K562 (cell line): ENCODE measurements around the gene RO60. TPM values are rescaled to one million over a fixed set of nuclear protein-coding genes. Genes with fewer than 3 reads are reported as not detected.

Experiments
- E2F4 ChIP-seq: sonication (generic); formaldehyde crosslinking; IDR thresholded peaks from 2 replicates; pipeline ENCODE4 v1.8.0; 2022; ENCODE audit warnings: mild to moderate bottlenecking, low read depth, missing genetic modification reagents
- ELK3 ChIP-seq: fragments of 450-650 bp; formaldehyde crosslinking; IDR thresholded peaks from 2 replicates; pipeline ENCODE4 v1.4.0; 2020; ENCODE audit warnings: mild to moderate bottlenecking
- FOXK2 ChIP-seq, 2 experiments: fragments of 450-650 bp; IDR thresholded peaks in 1 of 2; conservative IDR thresholded peaks in 1 of 2; 2 replicates each; pipeline ENCODE4 v1.6.1; 2016; ENCODE audit warnings: low read depth in 2 of 2, mild to moderate bottlenecking in 1 of 2
- KDM2B ChIP-seq: fragments of 250-450 bp; sonication (Bioruptor Pico); IDR thresholded peaks from 2 replicates; pipeline ENCODE4 v1.8.0; 2021; ENCODE audit warnings: mild to moderate bottlenecking, moderate library complexity
- LEF1 ChIP-seq: fragments of 450-650 bp; IDR thresholded peaks from 2 replicates; pipeline ENCODE4 v1.6.1; 2016; ENCODE audit warnings: mild to moderate bottlenecking
- MNT ChIP-seq, 2 experiments: fragments of 450-650 bp; conservative IDR thresholded peaks; 2 replicates each; pipeline ENCODE4 v1.6.1; 2017; ENCODE audit warnings: mild to moderate bottlenecking in 2 of 2, moderate library complexity in 2 of 2
- NFRKB ChIP-seq: fragments of 450-650 bp; IDR thresholded peaks from 2 replicates; pipeline ENCODE4 v1.6.1; 2016; ENCODE audit warnings: low read depth
- NFYB ChIP-seq: IDR thresholded peaks from 2 replicates; pipeline ENCODE4 v1.6.1; 2011; ENCODE audit warnings: mild to moderate bottlenecking, moderate library complexity; ENCODE audit not compliant: insufficient read length; ENCODE audit errors: extremely low read depth
- PTTG1 ChIP-seq: fragments of 450-650 bp; IDR thresholded peaks from 2 replicates; pipeline ENCODE4 v1.6.1; 2016; ENCODE audit warnings: low read depth, mild to moderate bottlenecking, missing genetic modification characterization, missing compliant biosample characterization
- SFPQ ChIP-seq: fragments of 200-400 bp; formaldehyde crosslinking; IDR thresholded peaks from 2 replicates; pipeline ENCODE4 v1.6.1; 2017; ENCODE audit warnings: mild to moderate bottlenecking, low read depth, low read length, moderate library complexity
- SMAD1 ChIP-seq: fragments of 150-350 bp; IDR thresholded peaks from 2 replicates; pipeline ENCODE4 v1.6.1; 2014; ENCODE audit warnings: low read length, low read depth; ENCODE audit not compliant: partially characterized antibody
- SMAD3 ChIP-seq: fragments of 450-650 bp; formaldehyde crosslinking; conservative IDR thresholded peaks from 2 replicates; pipeline ENCODE4 v1.4.0; 2020; ENCODE audit warnings: mild to moderate bottlenecking
- STAT5A ChIP-seq: IDR thresholded peaks from 2 replicates; pipeline ENCODE4 v1.6.1; 2012; ENCODE audit warnings: low read length, inconsistent platforms, borderline replicate concordance
- TRIM24 ChIP-seq, 2 experiments: fragments of 450-650 bp; IDR thresholded peaks; 2 replicates each; pipeline ENCODE4 v1.6.1; 2016
- ZBTB12 ChIP-seq: fragments of 250-450 bp; sonication (Bioruptor Pico); IDR thresholded peaks from 2 replicates; pipeline ENCODE4 v1.4.0; 2020
- ZBTB2 ChIP-seq: fragments of 450-650 bp; IDR thresholded peaks from 2 replicates; pipeline ENCODE4 v1.6.1; 2016; ENCODE audit warnings: antibody characterized with exemption
- ZNF184 ChIP-seq: sonication (generic); formaldehyde crosslinking; IDR thresholded peaks from 2 replicates; pipeline ENCODE4 v1.5.0; 2020; ENCODE audit warnings: missing genetic modification reagents
- ZNF23 ChIP-seq: fragments of 250-450 bp; sonication (Bioruptor Pico); IDR thresholded peaks from 2 replicates; pipeline ENCODE4 v1.4.0; 2020; ENCODE audit warnings: mild to moderate bottlenecking
- ZNF830 ChIP-seq: fragments of 250-450 bp; sonication (Bioruptor Pico); IDR thresholded peaks from 2 replicates; pipeline ENCODE4 v1.5.0; 2021; ENCODE audit warnings: mild to moderate bottlenecking
- polyA plus RNA-seq, 8 experiments: library from polyadenylated mRNA; depleted of rRNA in 4 of 8; stranded (reverse) in 5 of 8; unstranded in 3 of 8; fragments of >200 nt; fragmentation: Nextera tagmentation in 2 of 8; fragmentation: Illumina TruSeq in 1 of 8; extraction: Ambion mirVana in 2 of 8; extraction: Trizol in 1 of 8; gene quantifications; 2 replicates each; pipeline versions ENCODE4 v1.2.1 to v1.2.3, GENCODE V29; 2011 to 2014; ENCODE audit warnings: inconsistent platforms in 1 of 8, missing spikeins in 1 of 8
- total RNA-seq, 7 experiments: library from RNA; depleted of rRNA in 6 of 7; stranded (reverse); fragments of >200 nt in 6 of 7; fragmentation: Illumina TruSeq in 2 of 7; extraction: Trizol in 2 of 7; gene quantifications; 2 replicates each; pipeline versions ENCODE4 v1.2.1 to v1.2.3, GENCODE V29; 2011 to 2021; ENCODE audit warnings: low replicate concordance in 1 of 7

The RO60 gene
- total and polyA plus RNA-seq, 9 of the 15 experiments (the other 6 are each of a cell fraction or from before 2014, with no cell fraction given) = 24.9 to 187 (median 101) TPM

GRCh38 chr1:193068013-193068412 lies 8.6 kb downstream of the RO60 start (continued):
- TF ChIP-seq SMAD3 (CRISPR knock-in tag) (0 out of 2 replicates have a peak, but pooled peaks have one; percentile 49), STAT5A (peak; percentile 64), ZBTB2 (peak; percentile 19; the same call in 1 of the 2 replicates), ELK3 (CRISPR knock-in tag) (no peak), NFYB (no peak), ZNF184 (CRISPR knock-in tag) (no peak), LEF1 (peak; percentile 34; the same call in 1 of the 2 replicates), FOXK2 (conservative IDR thresholded peaks at IDR 0.05 in 1 of 2, IDR thresholded peaks at IDR 0.05 in 1 of 2; ENCODE audit: low read depth in 2 of 2) (peak in 1 of 2 experiments; percentile 15; a peak in 1 of 4 replicates), E2F4 (CRISPR knock-in tag) (no peak), ZBTB12 (CRISPR knock-in tag) (no peak; the same call in 1 of the 2 replicates), SMAD1 (no peak), ZNF830 (CRISPR knock-in tag) (no peak), TRIM24 (IDR thresholded peaks at IDR 0.05) (peak; percentile 37 to 43; a peak in 2 of 4 replicates), ZNF23 (CRISPR knock-in tag) (no peak), MNT (conservative IDR thresholded peaks at IDR 0.05) (peak; percentile 50 to 62; a peak in 3 of 4 replicates), NFRKB (no peak), KDM2B (CRISPR knock-in tag) (no peak), PTTG1 (tag) (no peak), SFPQ (no peak)
